ENCODE results near the gene UPK3BL1.
"Not testable (repeated sequence)": the region's sequence is repeated elsewhere in the genome, so short reads cannot be mapped to it uniquely, and the experiment has no call there.

DNA sequence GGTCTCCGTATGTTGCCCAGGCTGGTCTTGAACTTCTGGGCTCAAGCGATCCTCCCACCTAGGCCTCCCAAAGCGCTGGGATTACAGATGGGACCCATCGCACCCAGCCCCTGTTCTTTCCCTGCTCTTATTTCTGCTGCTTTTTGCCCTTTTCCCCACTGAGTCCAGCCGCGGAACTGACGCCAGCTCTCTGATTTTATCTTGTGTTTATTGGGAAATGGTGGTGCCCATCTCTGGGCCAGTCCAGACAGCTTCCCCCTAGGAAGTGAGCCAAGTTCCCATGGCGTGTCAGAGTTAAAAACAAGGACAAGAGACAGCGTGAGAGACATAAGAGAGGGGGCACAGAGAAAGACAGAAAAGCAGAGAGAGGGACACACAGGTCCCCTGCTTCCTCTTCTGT, 12.0 kb downstream of the UPK3BL1 start:
- not testable (repeated sequence) for TF ChIP-seq EZH2 (IDR thresholded peaks at IDR 0.05; ENCODE audit: borderline replicate concordance); CTCF (IDR thresholded peaks at IDR 0.05; ENCODE audit: poor library complexity); EZH2phosphoT487 (IDR thresholded peaks at IDR 0.05; ENCODE audit: low read depth, severe bottlenecking, unreplicated experiment)

Data from hepatocyte (in vitro differentiated cells).